T-helper 2 cell treated with Interferon-gamma antibody and Interleukin-4, amounts not matched to agents 5 μg/mL and 100 μg/mL, for 36 hours (primary cell): ENCODE results near the gene IZUMO4.

Source experiments
- DNase-seq: peaks from one replicate; pipeline ENCODE4 v3.0.0; 2021; ENCODE audit warnings: low spot score
- H3K27ac Mint-ChIP-seq: one replicate; pipeline ENCODE4 v1.8.0; 2021; ENCODE audit warnings: mild to moderate bottlenecking, mixed read lengths
- H3K27me3 Mint-ChIP-seq: one replicate; pipeline ENCODE4 v1.8.0; 2021; ENCODE audit warnings: low read depth, mixed read lengths
- H3K36me3 Mint-ChIP-seq: one replicate; pipeline ENCODE4 v1.8.0; 2021; ENCODE audit warnings: low read depth, mixed read lengths
- H3K4me1 Mint-ChIP-seq: one replicate; pipeline ENCODE4 v1.8.0; 2021; ENCODE audit warnings: low read depth, mixed read lengths
- H3K4me3 Mint-ChIP-seq: one replicate; pipeline ENCODE4 v1.8.0; 2022; ENCODE audit warnings: mild to moderate bottlenecking, moderate library complexity, mixed read lengths
- H3K9me3 Mint-ChIP-seq: one replicate; pipeline ENCODE4 v1.8.0; 2021; ENCODE audit warnings: mixed read lengths

The IZUMO4 gene

GRCh38 chr19:2115324-2115723, 18.6 kb downstream of the IZUMO4 start:
- no peak overlapping the region for H3K4me3 Mint-ChIP-seq
- peaks cover 30% of the 10 kb centered on the region for H3K36me3 Mint-ChIP-seq
- H3K4me1 Mint-ChIP-seq, result no peaks in the 10 kb centered on the region
- no peak for DNase-seq
- no peaks in the 10 kb centered on the region for H3K27me3 Mint-ChIP-seq
- H3K9me3 Mint-ChIP-seq, result no peaks in the 10 kb centered on the region
- H3K27ac Mint-ChIP-seq, result no peak overlapping the region

DNA sequence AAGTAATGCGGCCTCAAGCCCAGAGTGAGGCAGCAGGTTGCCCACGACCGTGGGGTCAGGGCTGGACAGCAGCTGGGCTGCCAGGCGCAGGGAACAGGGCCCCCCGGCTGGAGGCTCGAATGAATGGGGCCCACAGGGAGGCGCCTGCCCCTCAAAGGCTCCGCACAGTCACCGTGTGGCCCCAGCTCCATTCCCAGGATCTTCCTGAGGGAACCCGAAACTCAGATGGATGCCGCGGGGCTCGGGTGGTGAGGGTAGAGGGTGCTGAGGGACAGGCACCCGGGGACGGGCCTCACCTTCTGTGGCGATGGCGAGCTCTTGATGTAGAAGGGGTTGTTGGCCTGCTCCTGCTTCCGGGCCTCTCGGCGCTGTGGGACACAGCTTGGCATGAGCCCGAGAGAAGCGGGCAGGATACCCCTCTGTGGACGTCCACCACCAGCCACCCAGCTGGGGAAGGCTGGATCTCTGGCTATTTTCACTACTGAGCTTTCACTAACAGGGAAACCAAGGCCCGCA, 19.3 kb downstream of the IZUMO4 start:
- Mint-ChIP-seq H3K27ac (no peak overlapping the region), H3K4me3 (no peak overlapping the region), H3K4me1 (no peaks in the 10 kb centered on the region), H3K9me3 (no peaks in the 10 kb centered on the region), H3K36me3 (peaks cover 35% of the 10 kb centered on the region), H3K27me3 (no peaks in the 10 kb centered on the region)
- no peak for DNase-seq

- Mint-ChIP-seq H3K9me3 (no peaks in the 10 kb centered on the region), H3K27me3 (no peaks in the 10 kb centered on the region), H3K27ac (no peak overlapping the region), H3K36me3 (peaks cover 40% of the 10 kb centered on the region), H3K4me1 (no peaks in the 10 kb centered on the region), H3K4me3 (no peak overlapping the region)
- DNase-seq, result no peak
Observed at GRCh38 chr19:2116507-2116906, 19.8 kb downstream of the IZUMO4 start.

GRCh38 chr19:2117215-2117960, 20.7 kb downstream of the IZUMO4 start:
- H3K9me3 Mint-ChIP-seq, result no peaks in the 10 kb centered on the region
- no peak overlapping the region for H3K27ac Mint-ChIP-seq
- H3K27me3 Mint-ChIP-seq, result no peaks in the 10 kb centered on the region
- no peaks in the 10 kb centered on the region for H3K4me1 Mint-ChIP-seq
- no peak for DNase-seq
- no peak overlapping the region for H3K4me3 Mint-ChIP-seq
- H3K36me3 Mint-ChIP-seq, result peaks cover 39% of the 10 kb centered on the region

GRCh38 chr19:2118438-2118837, 21.7 kb downstream of the IZUMO4 start:
- Mint-ChIP-seq H3K36me3 (peaks cover 38% of the 10 kb centered on the region), H3K27me3 (no peaks in the 10 kb centered on the region), H3K4me1 (no peaks in the 10 kb centered on the region), H3K9me3 (no peaks in the 10 kb centered on the region), H3K27ac (no peak overlapping the region), H3K4me3 (no peak overlapping the region)
- DNase-seq, result no peak

GRCh38 chr19:2119921-2120785, 23.4 kb downstream of the IZUMO4 start:
- peaks cover 27% of the 10 kb centered on the region for H3K36me3 Mint-ChIP-seq
- no peak overlapping the region for H3K4me3 Mint-ChIP-seq
- H3K27ac Mint-ChIP-seq, result no peak overlapping the region
- H3K4me1 Mint-ChIP-seq, result no peaks in the 10 kb centered on the region
- H3K27me3 Mint-ChIP-seq, result no peaks in the 10 kb centered on the region
- DNase-seq, result no peak
- no peaks in the 10 kb centered on the region for H3K9me3 Mint-ChIP-seq

- Mint-ChIP-seq H3K27ac (no peak overlapping the region), H3K36me3 (peaks cover 22% of the 10 kb centered on the region), H3K9me3 (no peaks in the 10 kb centered on the region), H3K4me1 (no peaks in the 10 kb centered on the region), H3K27me3 (no peaks in the 10 kb centered on the region), H3K4me3 (no peak overlapping the region)
- no peak for DNase-seq
Observed at GRCh38 chr19:2120821-2121220, 24.1 kb downstream of the IZUMO4 start.

DNA sequence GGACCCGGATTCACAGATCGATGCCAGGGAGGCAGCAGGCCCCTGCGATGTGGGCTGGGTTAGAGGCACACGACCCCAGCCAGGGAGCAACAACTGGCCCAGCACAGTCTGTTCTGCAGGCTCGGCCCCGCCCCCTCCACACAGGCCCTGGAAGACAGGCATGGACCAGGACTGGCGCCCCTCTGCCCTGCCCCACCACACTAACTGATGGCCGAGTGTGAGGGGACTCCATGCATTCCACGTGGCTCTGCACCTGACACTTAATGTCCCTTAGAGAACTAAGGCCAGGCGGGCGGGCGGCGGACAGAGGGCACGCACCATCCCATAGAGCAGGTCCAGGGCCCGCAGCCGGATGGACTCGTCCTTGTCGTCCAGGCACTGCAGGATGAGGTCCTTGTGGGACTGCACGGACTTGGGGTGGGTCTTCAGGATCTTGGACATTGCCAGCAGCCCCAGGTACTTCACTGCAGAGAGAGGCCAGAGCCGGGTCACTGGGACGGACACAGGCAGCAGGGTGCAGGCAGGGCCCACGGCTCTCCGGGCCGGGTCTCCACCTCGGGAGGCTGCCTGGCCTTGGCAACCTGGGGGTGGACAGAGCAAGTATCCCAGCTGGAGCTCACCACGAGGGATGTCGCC, 24.8 kb downstream of the IZUMO4 start:
- H3K4me3 Mint-ChIP-seq, result no peak overlapping the region
- H3K27ac Mint-ChIP-seq, result no peak overlapping the region
- DNase-seq, result no peak
- H3K36me3 Mint-ChIP-seq, result peaks cover 22% of the 10 kb centered on the region
- no peaks in the 10 kb centered on the region for H3K9me3 Mint-ChIP-seq
- H3K4me1 Mint-ChIP-seq, result no peaks in the 10 kb centered on the region
- no peaks in the 10 kb centered on the region for H3K27me3 Mint-ChIP-seq

DNA sequence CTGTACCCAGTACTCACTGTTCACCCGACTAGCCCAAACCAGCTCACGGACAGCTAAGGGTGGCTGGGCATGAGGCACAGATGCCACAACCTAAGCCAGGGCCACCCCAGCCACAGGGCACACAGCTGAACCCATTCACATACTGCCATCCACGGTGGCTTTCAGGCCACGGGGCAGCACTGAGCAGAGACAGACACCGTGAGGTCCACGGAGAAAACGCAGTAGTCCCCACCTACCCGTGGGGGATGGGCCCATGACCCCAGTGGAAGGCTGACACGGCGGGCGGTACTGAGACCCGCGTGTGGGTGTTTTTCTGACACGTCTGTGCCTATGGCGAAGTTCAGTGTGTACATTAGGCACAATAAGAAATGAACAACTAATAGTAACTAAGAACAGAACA, 25.5 kb downstream of the IZUMO4 start:
- Mint-ChIP-seq H3K4me3 (no peak overlapping the region), H3K36me3 (peaks cover 23% of the 10 kb centered on the region), H3K4me1 (no peaks in the 10 kb centered on the region), H3K9me3 (no peaks in the 10 kb centered on the region), H3K27me3 (no peaks in the 10 kb centered on the region), H3K27ac (no peak overlapping the region)
- no peak for DNase-seq

- DNase-seq, result no peak
- Mint-ChIP-seq H3K36me3 (peaks cover 23% of the 10 kb centered on the region), H3K9me3 (no peaks in the 10 kb centered on the region), H3K27ac (no peak overlapping the region), H3K4me1 (no peaks in the 10 kb centered on the region), H3K27me3 (no peaks in the 10 kb centered on the region), H3K4me3 (no peak overlapping the region)
Observed at GRCh38 chr19:2122982-2123381, 26.3 kb downstream of the IZUMO4 start.

GRCh38 chr19:2123682-2124387, 27.1 kb downstream of the IZUMO4 start:
- Mint-ChIP-seq H3K36me3 (peaks cover 20% of the 10 kb centered on the region), H3K27me3 (no peaks in the 10 kb centered on the region), H3K4me3 (no peak overlapping the region), H3K4me1 (no peaks in the 10 kb centered on the region), H3K9me3 (no peaks in the 10 kb centered on the region), H3K27ac (no peak overlapping the region)
- no peak for DNase-seq

DNA sequence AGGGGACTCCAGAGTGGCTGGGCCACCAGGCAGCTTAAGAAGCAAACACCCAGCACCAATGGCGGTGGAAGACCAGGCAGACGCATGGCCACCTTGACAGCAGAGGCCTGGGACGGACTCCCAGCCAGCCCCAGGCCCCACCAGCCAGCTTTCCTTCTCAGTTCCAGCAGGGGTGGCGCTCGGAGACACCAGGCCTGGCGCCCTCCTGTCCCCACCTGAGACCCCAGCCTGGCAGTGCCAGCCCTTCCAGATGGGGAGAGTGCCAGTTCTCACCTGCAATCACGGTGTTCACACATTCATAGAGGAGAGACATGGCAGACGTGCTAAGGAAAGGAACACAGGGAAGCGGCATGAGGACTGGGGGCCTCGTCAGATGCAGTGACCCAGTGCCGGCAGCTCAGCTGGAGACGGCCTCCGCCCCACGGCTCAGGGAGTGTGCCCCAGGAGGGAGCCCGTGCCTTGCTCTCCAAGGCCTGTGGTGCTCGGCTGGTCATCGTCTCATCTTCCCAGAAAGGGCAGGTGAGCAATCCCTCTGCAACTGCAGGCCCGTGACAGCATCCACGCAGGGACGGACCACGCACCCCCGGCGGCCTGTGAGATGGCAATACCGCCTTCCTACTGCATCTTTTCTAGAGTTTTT, 30.3 kb downstream of the IZUMO4 start:
- DNase-seq, result no peak
- no peak overlapping the region for H3K27ac Mint-ChIP-seq
- H3K4me3 Mint-ChIP-seq, result no peak overlapping the region
- H3K4me1 Mint-ChIP-seq, result no peaks in the 10 kb centered on the region
- peaks cover 8% of the 10 kb centered on the region for H3K36me3 Mint-ChIP-seq
- no peaks in the 10 kb centered on the region for H3K27me3 Mint-ChIP-seq
- no peaks in the 10 kb centered on the region for H3K9me3 Mint-ChIP-seq

- H3K4me1 Mint-ChIP-seq, result no peaks in the 10 kb centered on the region
- no peak overlapping the region for H3K4me3 Mint-ChIP-seq
- no peaks in the 10 kb centered on the region for H3K9me3 Mint-ChIP-seq
- H3K36me3 Mint-ChIP-seq, result peaks cover 13% of the 10 kb centered on the region
- no peak overlapping the region for H3K27ac Mint-ChIP-seq
- no peaks in the 10 kb centered on the region for H3K27me3 Mint-ChIP-seq
- DNase-seq, result no peak
Observed at GRCh38 chr19:2127758-2128157, 31.0 kb downstream of the IZUMO4 start.
